Measurements from ENCODE around the gene KIF26B.

KIF26B gene

DNA sequence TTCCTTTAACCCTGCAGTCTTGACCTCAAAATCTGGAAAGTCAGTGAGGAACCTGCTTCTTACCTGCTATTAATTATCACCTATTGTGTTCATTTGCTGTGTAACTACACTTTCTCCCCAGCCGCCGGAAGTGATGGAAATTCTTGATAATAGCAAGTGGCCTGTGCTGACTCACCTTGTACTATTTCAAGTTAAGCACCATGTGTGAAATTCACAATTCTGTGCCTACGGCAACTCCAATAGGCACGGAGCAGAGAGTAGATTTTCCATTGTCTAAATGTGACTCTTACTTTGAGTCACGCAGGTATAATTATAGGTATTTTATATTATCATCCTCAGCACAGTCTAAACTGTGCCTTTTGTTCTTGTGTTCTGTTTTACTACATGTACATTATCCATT is 466.8 kb downstream of the KIF26B start:
- Histone ChIP-seq H3K36me3 (ENCODE audit: control insufficient read depth, insufficient read depth, low read length) (no peaks in the 10 kb centered on the region), H3K4me1 (ENCODE audit: control insufficient read depth, insufficient read depth, low read length) (peaks cover 9% of the 10 kb centered on the region; the same call in 1 of the 2 replicates), H3K9ac (ENCODE audit: low read length) (no peak overlapping the region), H3K4me3 (ENCODE audit: low read depth, low read length) (no peak overlapping the region), H3K27ac (ENCODE audit: low read depth, low read length) (no peak overlapping the region), H3K9me3 (ENCODE audit: control insufficient read depth, insufficient read depth, low read depth, low read length) (no peaks in the 10 kb centered on the region), H3K27me3 (ENCODE audit: control insufficient read depth, insufficient read depth, low read length) (no peaks in the 10 kb centered on the region)

DNA sequence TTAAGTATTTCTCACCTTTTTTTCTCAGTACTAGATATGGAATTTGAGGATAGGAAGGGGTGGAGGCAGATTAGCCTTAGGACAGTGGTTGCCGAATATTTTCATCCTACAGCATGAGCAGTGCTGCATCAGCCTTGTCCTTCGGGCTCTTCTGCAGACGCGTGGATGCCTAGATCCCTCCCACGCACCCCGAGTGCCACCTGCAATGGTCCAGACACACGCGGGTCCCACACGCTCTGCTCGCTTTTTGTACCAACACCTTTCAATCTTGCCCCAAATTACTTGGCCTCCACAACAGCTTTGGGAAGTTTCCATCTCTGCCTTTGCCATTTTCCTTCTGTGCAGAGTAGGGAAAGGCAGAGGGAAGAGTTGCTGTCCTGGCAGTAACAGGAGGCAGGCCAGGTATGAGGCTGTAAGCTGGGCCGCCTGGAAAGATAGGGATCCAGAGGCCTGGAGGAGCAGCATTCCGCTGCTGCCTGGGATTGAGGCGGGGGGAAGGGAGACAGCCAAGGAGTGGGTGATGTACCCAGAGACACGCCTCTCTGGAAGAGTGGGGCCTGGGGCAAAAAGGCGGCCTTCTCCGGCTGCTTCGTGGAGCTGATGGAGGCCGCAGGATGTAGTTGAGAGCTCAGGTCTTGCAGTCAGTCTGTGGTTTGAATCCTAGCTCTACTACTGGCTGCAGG is 467.7 kb downstream of the KIF26B start:
- H3K27ac ChIP-seq (ENCODE audit: low read depth, low read length) = no peak overlapping the region
- H3K9ac ChIP-seq (ENCODE audit: low read length) = no peak overlapping the region
- H3K36me3 ChIP-seq (ENCODE audit: control insufficient read depth, insufficient read depth, low read length) = no peaks in the 10 kb centered on the region
- H3K9me3 ChIP-seq (ENCODE audit: control insufficient read depth, insufficient read depth, low read depth, low read length) = no peaks in the 10 kb centered on the region
- no peak overlapping the region for H3K4me3 ChIP-seq (ENCODE audit: low read depth, low read length)
- H3K4me1 ChIP-seq (ENCODE audit: control insufficient read depth, insufficient read depth, low read length) = peaks cover 9% of the 10 kb centered on the region; the same call in 1 of the 2 replicates
- H3K27me3 ChIP-seq (ENCODE audit: control insufficient read depth, insufficient read depth, low read length) = no peaks in the 10 kb centered on the region

DNA sequence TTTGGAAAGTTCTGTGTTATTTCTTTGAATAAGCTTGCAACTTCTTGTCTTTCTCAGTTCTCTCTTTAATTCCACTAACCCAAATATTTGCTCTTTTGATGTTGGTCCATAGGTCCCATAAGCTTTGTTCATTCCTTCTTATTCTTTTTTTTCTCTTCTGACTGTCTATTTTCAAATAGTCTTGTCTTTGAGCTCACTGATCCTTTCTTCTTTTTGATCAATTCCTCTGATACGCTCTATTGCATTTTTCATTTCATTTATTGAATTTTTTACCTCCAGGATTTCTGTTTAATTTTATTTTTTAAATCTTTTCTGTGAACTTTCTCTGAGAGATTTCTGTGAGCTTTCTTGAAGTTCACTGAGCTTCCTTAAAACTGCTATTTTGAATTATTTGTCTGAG is 486.6 kb downstream of the KIF26B start:
- no peaks in the 10 kb centered on the region for H3K4me1 ChIP-seq (ENCODE audit: control insufficient read depth, insufficient read depth, low read length)

DNA sequence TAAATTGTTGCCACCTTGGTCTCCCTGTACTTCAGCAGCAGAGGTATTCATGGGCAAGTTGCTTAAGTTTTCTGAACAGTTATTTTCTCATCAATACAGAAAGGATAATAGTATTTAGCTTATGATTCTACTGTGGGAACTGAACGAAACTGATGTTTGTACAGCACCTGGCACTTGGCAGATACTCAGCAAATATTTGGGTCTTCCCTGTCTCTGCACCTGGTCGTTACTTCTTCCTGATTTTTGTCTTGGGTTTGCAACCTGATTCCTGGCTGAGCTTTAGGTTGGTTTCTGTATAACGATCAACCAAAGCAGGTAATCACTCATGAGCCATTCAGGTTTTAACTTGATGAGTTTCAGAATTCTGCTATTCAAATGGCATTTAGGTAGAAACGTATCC is 490.6 kb downstream of the KIF26B start:
- no peak overlapping the region for H3K27ac ChIP-seq (ENCODE audit: low read depth, low read length)
- H3K9me3 ChIP-seq (ENCODE audit: control insufficient read depth, insufficient read depth, low read depth, low read length) = peaks cover 13% of the 10 kb centered on the region; the same call in 1 of the 2 replicates
- no peak overlapping the region for H3K9ac ChIP-seq (ENCODE audit: low read length)
- no peaks in the 10 kb centered on the region for H3K36me3 ChIP-seq (ENCODE audit: control insufficient read depth, insufficient read depth, low read length)
- no peaks in the 10 kb centered on the region for H3K27me3 ChIP-seq (ENCODE audit: control insufficient read depth, insufficient read depth, low read length)
- peaks cover 13% of the 10 kb centered on the region; the same call in 1 of the 2 replicates for H3K4me1 ChIP-seq (ENCODE audit: control insufficient read depth, insufficient read depth, low read length)
- H3K4me3 ChIP-seq (ENCODE audit: low read depth, low read length) = no peak overlapping the region

More for the DNA sequence above, 486.6 kb downstream of the KIF26B start:
- no peaks in the 10 kb centered on the region for H3K27me3 ChIP-seq (ENCODE audit: control insufficient read depth, insufficient read depth, low read length)
- no peak overlapping the region for H3K27ac ChIP-seq (ENCODE audit: low read depth, low read length)
- no peak overlapping the region for H3K9ac ChIP-seq (ENCODE audit: low read length)
- no peaks in the 10 kb centered on the region for H3K36me3 ChIP-seq (ENCODE audit: control insufficient read depth, insufficient read depth, low read length)
- peaks cover 19% of the 10 kb centered on the region; the same call in 1 of the 2 replicates for H3K9me3 ChIP-seq (ENCODE audit: control insufficient read depth, insufficient read depth, low read depth, low read length)
- no peak overlapping the region for H3K4me3 ChIP-seq (ENCODE audit: low read depth, low read length)

DNA sequence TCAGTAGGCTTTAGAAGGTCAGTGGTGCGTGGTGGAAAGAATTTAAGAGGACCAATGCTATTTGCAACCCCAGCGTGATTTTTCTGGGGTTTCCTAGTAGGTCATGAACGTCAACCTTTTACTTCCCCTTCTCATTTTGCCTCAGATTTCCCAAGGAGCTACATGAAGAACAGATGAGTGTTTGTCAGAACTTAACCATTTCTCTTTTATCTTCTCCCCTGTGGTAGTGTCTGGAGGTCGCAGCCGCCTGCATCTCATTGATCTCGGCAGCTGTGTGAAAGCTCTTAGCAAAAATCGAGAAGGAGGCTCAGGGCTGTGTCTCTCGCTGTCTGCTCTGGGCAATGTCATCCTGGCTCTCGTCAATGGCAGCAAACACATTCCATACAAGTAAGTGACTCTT is 491.1 kb downstream of the KIF26B start:
- H3K36me3 ChIP-seq (ENCODE audit: control insufficient read depth, insufficient read depth, low read length) = no peaks in the 10 kb centered on the region; the same call in 1 of the 2 replicates
- H3K27ac ChIP-seq (ENCODE audit: low read depth, low read length) = no peak overlapping the region
- H3K27me3 ChIP-seq (ENCODE audit: control insufficient read depth, insufficient read depth, low read length) = no peaks in the 10 kb centered on the region
- H3K9me3 ChIP-seq (ENCODE audit: control insufficient read depth, insufficient read depth, low read depth, low read length) = peaks cover 14% of the 10 kb centered on the region; the same call in 1 of the 2 replicates
- H3K4me3 ChIP-seq (ENCODE audit: low read depth, low read length) = no peak overlapping the region
- H3K4me1 ChIP-seq (ENCODE audit: control insufficient read depth, insufficient read depth, low read length) = peaks cover 13% of the 10 kb centered on the region; the same call in 1 of the 2 replicates
- H3K9ac ChIP-seq (ENCODE audit: low read length) = no peak overlapping the region

DNA sequence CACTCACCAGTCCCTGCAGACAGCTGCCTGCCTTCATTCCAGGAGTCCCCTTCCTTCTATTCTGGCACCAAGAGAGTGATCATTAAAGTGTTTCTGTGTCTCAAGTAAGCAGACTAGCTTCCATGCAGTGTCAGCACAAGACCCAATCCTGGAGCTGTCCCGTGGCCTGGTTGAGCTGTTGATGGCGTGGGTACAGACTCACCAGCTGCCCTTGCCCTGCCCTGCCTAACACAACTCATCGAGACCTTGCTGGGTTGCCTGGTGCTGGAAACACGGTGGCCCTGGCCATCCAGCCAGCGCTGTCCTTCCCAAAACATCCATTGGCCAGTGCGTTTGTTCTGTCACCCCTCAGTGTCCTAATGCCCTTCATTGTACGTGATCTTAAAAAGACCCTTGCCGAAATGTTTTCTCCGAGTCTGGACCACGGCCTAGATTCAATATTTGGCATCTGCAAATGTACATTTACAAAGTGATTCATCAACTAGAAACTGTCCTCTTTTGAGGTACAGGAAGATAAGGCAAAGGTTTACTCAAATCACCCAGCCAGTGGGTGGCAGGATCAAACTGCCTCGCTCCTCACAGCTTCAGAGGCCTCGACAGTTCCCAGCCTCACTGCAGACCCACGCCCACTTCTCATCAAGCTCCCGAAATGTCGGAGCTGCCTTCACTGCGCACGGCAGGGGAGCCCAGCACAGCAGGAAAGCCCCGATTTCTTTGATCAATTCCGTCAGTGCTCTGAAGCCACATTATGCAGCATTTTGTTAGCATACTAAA is 494.2 kb downstream of the KIF26B start:
- no peak overlapping the region for H3K4me3 ChIP-seq (ENCODE audit: low read depth, low read length)
- peaks cover 13% of the 10 kb centered on the region; the same call in 1 of the 2 replicates for H3K4me1 ChIP-seq (ENCODE audit: control insufficient read depth, insufficient read depth, low read length)
- no peak overlapping the region for H3K9ac ChIP-seq (ENCODE audit: low read length)
- H3K9me3 ChIP-seq (ENCODE audit: control insufficient read depth, insufficient read depth, low read depth, low read length) = peaks cover 19% of the 10 kb centered on the region
- H3K36me3 ChIP-seq (ENCODE audit: control insufficient read depth, insufficient read depth, low read length) = no peaks in the 10 kb centered on the region; the same call in 1 of the 2 replicates
- no peak overlapping the region for H3K27ac ChIP-seq (ENCODE audit: low read depth, low read length)
- no peaks in the 10 kb centered on the region for H3K27me3 ChIP-seq (ENCODE audit: control insufficient read depth, insufficient read depth, low read length)

DNA sequence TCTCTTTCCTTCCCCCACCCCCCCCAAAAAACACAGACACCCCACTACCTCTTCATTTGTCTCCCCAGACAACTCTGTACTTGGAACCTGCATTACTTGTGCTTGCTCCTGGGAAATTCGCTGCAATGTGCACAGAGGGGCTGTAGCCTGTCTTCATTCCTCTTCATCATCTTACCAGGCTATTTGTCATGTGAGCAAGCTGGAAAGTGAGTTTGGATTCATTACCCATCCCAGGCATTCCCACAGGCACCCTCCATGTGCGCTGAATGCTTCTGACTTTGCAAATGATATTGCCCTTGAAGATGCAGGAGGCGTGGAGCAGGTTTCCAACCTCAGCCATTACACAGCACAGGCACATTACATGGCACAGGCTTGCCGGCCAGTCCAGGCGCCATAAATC is 494.9 kb downstream of the KIF26B start:
- Histone ChIP-seq H3K9ac (ENCODE audit: low read length) (no peak overlapping the region), H3K9me3 (ENCODE audit: control insufficient read depth, insufficient read depth, low read depth, low read length) (peaks cover 19% of the 10 kb centered on the region), H3K27me3 (ENCODE audit: control insufficient read depth, insufficient read depth, low read length) (no peaks in the 10 kb centered on the region), H3K4me3 (ENCODE audit: low read depth, low read length) (no peak overlapping the region), H3K4me1 (ENCODE audit: control insufficient read depth, insufficient read depth, low read length) (peaks cover 14% of the 10 kb centered on the region; the same call in 1 of the 2 replicates), H3K36me3 (ENCODE audit: control insufficient read depth, insufficient read depth, low read length) (no peaks in the 10 kb centered on the region; the same call in 1 of the 2 replicates), H3K27ac (ENCODE audit: low read depth, low read length) (no peak overlapping the region)

DNA sequence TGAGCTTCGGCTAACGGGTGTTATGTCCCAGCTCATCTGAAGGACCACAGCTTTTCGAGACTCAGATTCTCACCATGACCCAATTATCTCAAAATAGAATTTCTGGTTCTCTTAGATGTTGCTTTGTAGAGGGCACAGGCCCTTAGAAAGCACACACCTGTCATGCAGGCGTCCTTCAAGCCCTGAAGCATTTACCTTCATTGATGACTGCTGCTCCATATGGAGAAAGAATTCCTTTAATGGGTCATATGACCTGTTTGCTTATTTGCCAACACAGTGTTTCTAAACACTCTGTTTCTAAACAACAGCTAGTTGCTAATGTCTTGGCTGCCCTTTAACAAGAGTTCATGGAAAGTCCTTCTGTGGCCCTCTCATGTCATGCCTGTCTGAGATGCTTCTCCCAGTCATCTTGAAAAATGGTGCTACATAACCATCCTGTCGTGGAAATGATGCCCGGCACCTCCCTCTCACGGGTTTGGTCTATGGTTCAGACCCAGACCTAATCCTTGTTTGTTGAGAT is 495.7 kb downstream of the KIF26B start:
- H3K9ac ChIP-seq (ENCODE audit: low read length) = no peak overlapping the region
- H3K9me3 ChIP-seq (ENCODE audit: control insufficient read depth, insufficient read depth, low read depth, low read length) = peaks cover 16% of the 10 kb centered on the region
- peaks cover 22% of the 10 kb centered on the region; the same call in 1 of the 2 replicates for H3K4me1 ChIP-seq (ENCODE audit: control insufficient read depth, insufficient read depth, low read length)
- H3K36me3 ChIP-seq (ENCODE audit: control insufficient read depth, insufficient read depth, low read length) = no peaks in the 10 kb centered on the region; the same call in 1 of the 2 replicates
- H3K27me3 ChIP-seq (ENCODE audit: control insufficient read depth, insufficient read depth, low read length) = no peaks in the 10 kb centered on the region
- no peak overlapping the region for H3K4me3 ChIP-seq (ENCODE audit: low read depth, low read length)
- no peak overlapping the region for H3K27ac ChIP-seq (ENCODE audit: low read depth, low read length)

DNA sequence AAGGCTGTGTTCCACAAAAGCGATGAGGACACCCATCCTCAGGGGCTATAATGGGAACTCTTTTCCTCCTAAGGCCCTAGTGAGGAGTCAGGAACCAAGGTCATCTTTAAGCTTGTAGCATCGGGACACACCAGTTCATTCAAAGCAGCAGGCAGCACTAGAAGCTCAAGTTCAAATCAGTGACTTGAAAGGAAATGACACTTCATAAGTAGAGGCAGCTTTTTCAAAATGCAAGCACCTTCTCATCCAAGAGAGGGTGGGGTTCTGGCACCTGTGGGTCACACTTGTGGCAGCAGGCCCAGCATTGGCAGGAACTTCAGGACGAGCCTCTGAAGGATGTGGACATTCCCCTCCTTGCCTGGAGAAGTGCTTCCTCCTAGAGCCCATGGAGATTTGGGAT is 496.3 kb downstream of the KIF26B start:
- H3K4me3 ChIP-seq (ENCODE audit: low read depth, low read length) = no peak overlapping the region
- H3K9me3 ChIP-seq (ENCODE audit: control insufficient read depth, insufficient read depth, low read depth, low read length) = peaks cover 16% of the 10 kb centered on the region
- H3K27ac ChIP-seq (ENCODE audit: low read depth, low read length) = no peak overlapping the region
- no peaks in the 10 kb centered on the region; the same call in 1 of the 2 replicates for H3K36me3 ChIP-seq (ENCODE audit: control insufficient read depth, insufficient read depth, low read length)
- H3K4me1 ChIP-seq (ENCODE audit: control insufficient read depth, insufficient read depth, low read length) = peaks cover 25% of the 10 kb centered on the region; the same call in 1 of the 2 replicates
- no peak overlapping the region for H3K9ac ChIP-seq (ENCODE audit: low read length)
- no peaks in the 10 kb centered on the region for H3K27me3 ChIP-seq (ENCODE audit: control insufficient read depth, insufficient read depth, low read length)

DNA sequence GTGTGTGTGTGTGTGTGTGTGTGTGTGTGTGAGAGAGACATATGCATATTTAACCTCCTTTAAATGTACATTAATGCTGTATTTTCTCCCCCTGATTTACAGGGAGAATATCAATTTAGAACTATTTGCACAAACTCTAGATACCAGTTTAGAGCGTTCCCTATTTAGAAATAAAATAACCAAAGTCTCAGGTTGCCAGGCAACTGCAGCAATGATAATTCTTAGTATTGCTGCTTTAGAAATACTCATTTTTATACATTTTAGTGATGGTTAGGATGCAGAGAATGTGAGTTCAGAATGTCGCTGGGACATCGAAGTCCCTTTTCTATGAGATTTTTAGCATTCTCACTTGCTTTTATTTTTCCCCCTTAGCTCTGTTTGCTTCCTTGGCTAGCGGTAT is 497.3 kb downstream of the KIF26B start:
- Histone ChIP-seq H3K27ac (ENCODE audit: low read depth, low read length) (no peak overlapping the region), H3K36me3 (ENCODE audit: control insufficient read depth, insufficient read depth, low read length) (no peaks in the 10 kb centered on the region; the same call in 1 of the 2 replicates), H3K4me1 (ENCODE audit: control insufficient read depth, insufficient read depth, low read length) (peaks cover 29% of the 10 kb centered on the region; the same call in 1 of the 2 replicates), H3K4me3 (ENCODE audit: low read depth, low read length) (no peak overlapping the region), H3K27me3 (ENCODE audit: control insufficient read depth, insufficient read depth, low read length) (no peaks in the 10 kb centered on the region), H3K9me3 (ENCODE audit: control insufficient read depth, insufficient read depth, low read depth, low read length) (peaks cover 16% of the 10 kb centered on the region), H3K9ac (ENCODE audit: low read length) (no peak overlapping the region)

Measured in HUES6 (cell line).